ENCODE results near the gene EDEM3.

EDEM3 gene

GRCh38 chr1:184790642-184791549 lies 36.2 kb upstream of the EDEM3 start:
- DNase-seq (ENCODE audit: low read depth in 1 of 2, low spot score in 1 of 2), result no peak
- no peak overlapping the region for H3K27ac ChIP-seq (replicated peaks)

GRCh38 chr1:184789884-184790283 lies 35.2 kb upstream of the EDEM3 start:
- Histone ChIP-seq H3K27me3 (ENCODE audit: insufficient read depth, poor library complexity, severe bottlenecking) (no peaks in the 10 kb centered on the region), H3K4me3 (replicated peaks; ENCODE audit: insufficient read depth, low read length) (no peak overlapping the region), H3K27ac (replicated peaks) (no peak overlapping the region)
- TF ChIP-seq CTCF (IDR thresholded peaks at IDR 0.05; ENCODE audit: insufficient read depth, low read length), result no peak
- no peak for TF ChIP-seq SPI1 (IDR thresholded peaks at IDR 0.05; ENCODE audit: borderline replicate concordance, low read depth)
- TF ChIP-seq REST (IDR thresholded peaks at IDR 0.05; ENCODE audit: insufficient replicate concordance, low read depth), result no peak
- no peak for TF ChIP-seq POLR2AphosphoS5 (IDR thresholded peaks at IDR 0.05; ENCODE audit: low read depth)
- TF ChIP-seq GABPA (IDR thresholded peaks at IDR 0.05; ENCODE audit: low read depth), result no peak
- no peak for DNase-seq (ENCODE audit: low read depth in 1 of 2, low spot score in 1 of 2)

More at GRCh38 chr1:184790642-184791549, 36.2 kb upstream of the EDEM3 start:
- Histone ChIP-seq H3K4me3 (replicated peaks; ENCODE audit: insufficient read depth, low read length) (no peak overlapping the region), H3K27me3 (ENCODE audit: insufficient read depth, poor library complexity, severe bottlenecking) (no peaks in the 10 kb centered on the region)
- TF ChIP-seq REST (IDR thresholded peaks at IDR 0.05; ENCODE audit: insufficient replicate concordance, low read depth) (no peak), CTCF (IDR thresholded peaks at IDR 0.05; ENCODE audit: insufficient read depth, low read length) (no peak), GABPA (IDR thresholded peaks at IDR 0.05; ENCODE audit: low read depth) (no peak), POLR2AphosphoS5 (IDR thresholded peaks at IDR 0.05; ENCODE audit: low read depth) (no peak), SPI1 (IDR thresholded peaks at IDR 0.05; ENCODE audit: borderline replicate concordance, low read depth) (no peak)

- peak in 1 of 2 experiments; percentile 35 for DNase-seq (ENCODE audit: low read depth in 1 of 2, low spot score in 1 of 2)
- Histone ChIP-seq H3K4me3 (replicated peaks; ENCODE audit: insufficient read depth, low read length) (no peak overlapping the region), H3K27ac (replicated peaks) (no peak overlapping the region), H3K27me3 (ENCODE audit: insufficient read depth, poor library complexity, severe bottlenecking) (no peaks in the 10 kb centered on the region)
- TF ChIP-seq REST (IDR thresholded peaks at IDR 0.05; ENCODE audit: insufficient replicate concordance, low read depth), result no peak
- TF ChIP-seq GABPA (IDR thresholded peaks at IDR 0.05; ENCODE audit: low read depth), result no peak
- TF ChIP-seq CTCF (IDR thresholded peaks at IDR 0.05; ENCODE audit: insufficient read depth, low read length), result no peak
- no peak for TF ChIP-seq POLR2AphosphoS5 (IDR thresholded peaks at IDR 0.05; ENCODE audit: low read depth)
- no peak for TF ChIP-seq SPI1 (IDR thresholded peaks at IDR 0.05; ENCODE audit: borderline replicate concordance, low read depth)
Measured at GRCh38 chr1:184788970-184789369, 34.3 kb upstream of the EDEM3 start.
